GM21737 (cell line): ENCODE data around the gene FHOD3.
"Not testable (repeated sequence)": the region's sequence is repeated elsewhere in the genome, so short reads cannot be mapped to it uniquely, and the experiment has no call there.

ENCODE experiments used
- ATAC-seq: cut with Tn5 transposase; IDR thresholded peaks from one replicate; pipeline ENCODE4 v1.9.1; 2021; ENCODE audit warnings: mild to moderate bottlenecking, moderate library complexity; ENCODE audit not compliant: unreplicated experiment

Gene FHOD3

DNA sequence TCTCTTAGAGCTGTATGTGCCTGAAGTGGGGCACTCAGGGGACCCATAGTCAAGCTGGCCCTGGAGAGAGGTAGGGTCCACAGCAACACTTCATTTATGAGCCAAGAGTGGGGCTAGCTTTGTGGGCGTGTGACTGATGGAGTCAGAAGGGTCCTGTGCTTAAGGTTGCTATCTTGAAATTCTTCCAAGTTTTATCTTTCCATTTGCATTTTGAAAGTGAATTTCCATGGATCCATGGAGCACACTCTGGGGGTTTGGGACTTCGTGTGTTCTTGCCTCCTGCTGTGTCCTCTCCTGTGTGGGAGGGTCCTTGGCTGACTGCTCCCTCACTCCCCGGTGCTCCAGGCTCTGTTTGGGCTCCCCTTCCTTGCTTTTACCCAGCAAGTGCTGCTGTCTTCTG is 50.8 kb downstream of the FHOD3 start:
- ATAC-seq: no peak

GRCh38 chr18:36348971-36349417 is 51.5 kb downstream of the FHOD3 start:
- no peak for ATAC-seq

GRCh38 chr18:36349552-36349951 is 52.0 kb downstream of the FHOD3 start:
- ATAC-seq: no peak

GRCh38 chr18:36350251-36350651 is 52.7 kb downstream of the FHOD3 start:
- ATAC-seq: no peak

DNA sequence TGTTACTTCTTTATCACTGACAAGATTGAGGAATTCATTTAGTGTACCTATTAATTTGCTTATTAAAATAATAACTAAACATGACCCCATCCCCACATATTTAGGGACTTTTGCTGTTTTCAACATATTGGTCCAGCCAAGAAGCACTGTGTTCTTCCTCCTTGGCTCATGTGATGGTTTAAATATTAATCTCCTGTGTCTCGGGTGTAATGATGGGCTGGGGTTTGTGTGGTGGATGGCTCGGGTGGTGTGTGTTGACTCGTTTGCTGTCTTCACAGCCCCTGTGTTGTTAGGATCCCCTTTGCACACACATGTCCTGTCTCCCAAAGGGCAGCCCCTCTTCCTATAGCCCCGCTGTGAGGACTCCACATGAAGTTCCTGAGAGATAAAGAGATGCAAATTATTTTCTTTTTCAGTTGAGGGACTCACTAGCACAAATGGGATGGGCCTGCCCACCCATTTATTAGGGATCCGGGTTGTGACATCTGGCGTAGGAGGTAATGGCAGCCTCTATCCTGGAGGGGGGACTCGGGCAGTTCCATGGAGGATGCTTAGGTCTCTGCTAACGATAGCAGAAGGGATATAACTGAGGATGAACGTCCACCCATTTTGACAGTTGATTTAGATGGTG is 53.4 kb downstream of the FHOD3 start:
- ATAC-seq: no peak

- no peak for ATAC-seq
Observed at GRCh38 chr18:36352384-36352783, 54.9 kb downstream of the FHOD3 start.

DNA sequence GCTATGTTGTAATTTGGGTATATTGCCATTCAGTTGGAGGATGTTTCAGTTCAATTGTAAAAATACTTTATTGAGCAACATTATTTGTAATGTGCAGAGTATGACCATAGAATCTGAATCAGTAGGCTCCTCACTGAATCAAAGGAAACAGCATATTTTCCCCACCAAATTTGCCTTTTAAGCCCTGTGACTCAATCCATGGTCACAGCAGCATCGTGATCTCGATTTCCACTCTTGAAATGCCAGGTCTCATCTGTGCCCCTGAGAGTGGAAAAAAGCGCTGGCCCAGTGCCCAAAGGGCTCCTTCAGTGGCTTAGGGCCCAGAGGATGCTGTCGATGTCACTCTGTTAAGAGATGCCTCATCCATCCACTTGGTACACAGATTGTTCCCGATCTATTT is 57.5 kb downstream of the FHOD3 start:
- no peak for ATAC-seq

GRCh38 chr18:36355511-36355910 is 58.0 kb downstream of the FHOD3 start:
- no peak for ATAC-seq

GRCh38 chr18:36356741-36357140 is 59.2 kb downstream of the FHOD3 start:
- not testable (repeated sequence) for ATAC-seq

- no peak for ATAC-seq
Observed at GRCh38 chr18:36358141-36358540, 60.6 kb downstream of the FHOD3 start.

DNA sequence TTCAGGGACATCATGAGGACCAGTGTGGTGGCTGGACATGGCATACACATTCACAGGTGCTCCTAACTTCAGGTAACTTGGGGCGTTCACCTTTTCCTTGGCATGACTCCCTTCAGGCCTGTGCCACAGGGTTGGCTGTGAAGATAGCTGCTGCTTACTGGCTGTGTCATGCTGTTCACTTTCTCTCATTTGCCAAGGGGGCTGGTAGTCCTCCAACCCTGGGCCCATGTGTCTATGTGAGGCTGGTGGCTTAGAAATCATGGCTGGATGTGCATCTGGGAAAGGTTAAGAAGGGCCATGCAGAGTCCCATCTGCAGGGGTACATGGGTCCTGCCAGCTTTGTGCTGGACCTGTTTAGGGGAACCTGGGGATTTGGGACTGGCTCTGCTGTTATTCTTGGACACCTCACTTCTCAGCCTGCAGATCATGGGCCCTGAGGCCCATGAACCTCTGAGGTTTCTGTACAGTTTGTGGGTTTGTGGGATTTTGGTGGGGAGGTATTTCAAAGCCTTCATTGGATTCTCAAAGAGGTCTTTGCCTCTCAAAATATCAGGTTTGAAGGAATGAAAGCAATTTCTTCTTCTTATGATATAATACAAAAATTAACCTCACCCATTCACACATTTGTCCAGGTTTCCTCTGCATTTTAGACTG is 62.9 kb downstream of the FHOD3 start:
- ATAC-seq: no peak

DNA sequence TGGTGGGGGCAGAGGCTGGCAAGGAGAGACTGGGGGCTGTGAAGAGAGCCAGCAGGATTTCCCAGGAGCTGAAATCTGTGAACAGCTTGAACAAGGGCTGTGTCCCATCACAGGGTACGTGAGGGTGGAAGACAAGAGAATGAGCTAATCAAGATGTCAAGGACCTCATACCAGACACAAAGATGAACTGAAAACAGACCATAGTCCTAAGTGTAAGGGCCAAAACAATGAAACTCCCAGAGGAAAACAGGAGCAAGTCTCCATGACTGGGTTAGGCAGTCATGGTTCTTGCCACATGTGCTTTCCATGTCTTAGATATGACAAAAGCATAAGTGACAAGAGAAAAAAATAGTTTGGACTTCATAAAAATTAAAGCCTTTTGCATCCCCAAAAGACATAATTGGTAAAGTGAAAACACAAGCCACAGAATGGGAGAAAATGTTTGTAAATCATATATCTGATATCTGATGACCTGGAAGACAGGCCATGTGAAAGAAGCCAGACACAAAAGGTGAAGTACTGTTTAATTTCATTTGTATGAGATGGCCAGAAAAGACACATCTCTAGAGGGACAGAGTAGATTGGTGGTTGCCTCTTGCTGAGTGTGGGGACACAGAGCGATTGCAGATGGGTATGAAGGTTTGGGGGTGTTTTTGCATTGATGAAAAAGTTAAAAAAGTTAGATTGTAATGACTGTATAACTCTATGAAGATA is 67.6 kb downstream of the FHOD3 start:
- no peak for ATAC-seq

GRCh38 chr18:36365836-36366775 is 68.6 kb downstream of the FHOD3 start:
- ATAC-seq: no peak

GRCh38 chr18:36366994-36367839 is 69.7 kb downstream of the FHOD3 start:
- ATAC-seq: no peak

- no peak for ATAC-seq
Observed at GRCh38 chr18:36368889-36369288, 71.4 kb downstream of the FHOD3 start.

DNA sequence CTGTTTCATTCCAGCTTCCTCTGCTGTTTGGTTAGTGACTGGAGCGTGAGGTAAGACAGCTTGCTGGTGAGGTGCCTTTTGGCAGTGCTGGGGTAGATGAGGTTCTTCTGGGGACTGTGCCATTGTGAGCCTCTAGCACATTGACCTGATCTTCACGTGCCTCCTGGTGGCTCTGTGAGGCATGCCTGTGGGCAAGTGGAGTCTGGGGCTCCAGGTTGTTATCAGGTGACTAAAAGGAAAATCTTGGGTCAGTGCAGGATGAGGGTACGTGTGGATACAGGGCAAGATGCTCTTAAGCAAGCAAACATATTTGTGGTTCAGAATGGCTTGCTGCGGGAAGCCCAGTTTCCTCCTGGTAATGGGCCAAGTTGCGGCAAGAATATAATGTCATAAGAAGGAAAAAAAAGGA is 75.4 kb downstream of the FHOD3 start:
- ATAC-seq: no peak

DNA sequence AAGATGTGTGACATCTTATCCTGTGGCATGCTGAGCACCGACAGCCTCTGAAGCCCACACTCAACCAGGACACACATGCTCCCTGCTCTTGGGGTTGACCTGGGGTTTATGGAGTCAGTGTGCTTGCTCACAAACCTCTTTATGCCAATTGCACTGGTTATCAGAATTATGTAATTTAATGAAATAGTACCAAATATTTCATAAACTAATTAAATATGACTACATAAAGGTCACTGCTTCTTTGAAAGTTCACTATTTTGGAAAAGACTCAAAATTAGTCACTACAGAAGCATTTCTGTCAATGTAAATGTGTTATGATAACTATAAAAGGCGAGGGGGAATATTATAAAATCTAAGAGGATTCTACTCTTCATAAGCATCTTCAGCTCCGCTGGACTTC is 76.7 kb downstream of the FHOD3 start:
- ATAC-seq: no peak

GRCh38 chr18:36375118-36375517 is 77.6 kb downstream of the FHOD3 start:
- ATAC-seq: no peak

DNA sequence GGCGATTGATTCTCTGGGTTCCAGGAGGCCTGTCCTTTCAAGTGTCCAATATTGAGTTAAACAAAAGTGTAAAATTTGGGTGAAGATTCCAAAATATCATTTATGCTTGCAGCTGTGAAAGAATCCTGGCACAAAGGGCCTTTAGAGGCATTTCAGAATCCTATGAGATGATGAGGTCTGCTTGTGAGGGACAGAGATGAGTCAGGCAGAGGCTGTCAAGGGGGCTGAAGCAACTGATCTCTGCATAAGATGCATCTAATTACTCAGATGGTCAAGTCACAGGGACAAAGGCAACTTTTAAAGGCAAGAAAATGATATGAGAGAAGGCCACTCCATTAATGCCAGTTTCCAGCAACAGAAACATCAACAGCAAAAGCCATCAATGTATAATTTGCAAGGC is 78.8 kb downstream of the FHOD3 start:
- ATAC-seq: no peak

GRCh38 chr18:36377626-36378025 is 80.1 kb downstream of the FHOD3 start:
- no peak for ATAC-seq
